H1 (cell line): Measurements from ENCODE around the gene HLA-DQA2. TPM values are rescaled to one million over a fixed set of nuclear protein-coding genes. Genes with fewer than 3 reads are reported as not detected.

Experiments used
- polyA plus RNA-seq, 7 experiments: library from polyadenylated mRNA; depleted of rRNA in 3 of 7; stranded (reverse) in 5 of 7; unstranded in 2 of 7; fragments of >200 nt in 5 of 7; fragments of 200-250 nt in 2 of 7; gene quantifications; 1 replicate in 5 of 7; 2 replicates in 1 of 7; 4 replicates in 1 of 7; pipeline versions ENCODE4 v1.2.1 to v1.2.3, GENCODE V29; 2011 to 2013; ENCODE audit warnings: missing spikeins in 2 of 7, mixed read lengths in 2 of 7
- total RNA-seq: library from RNA; stranded (reverse); fragmentation: NEBNext Ultra II Directional; extraction: Animal tissue kit (Norgen Biotek cat#: 25700); gene quantifications from 2 replicates; pipeline ENCODE4 v1.2.1, GENCODE V29; 2021
- TF ChIP-seq, protein P1 (sequence below): fragments of 300-600 bp; sonication (generic); IDR thresholded peaks from 2 replicates; pipeline ENCODE4 v1.7.1; 2012; ENCODE audit warnings: low read length, moderate library complexity, mild to moderate bottlenecking, inconsistent platforms; ENCODE audit not compliant: insufficient replicate concordance

Gene HLA-DQA2
- total and polyA plus RNA-seq, 2 of the 8 experiments (the other 6 are each of a cell fraction or from before 2014, with no cell fraction given), result not detected

- TF ChIP-seq, protein P1, sequence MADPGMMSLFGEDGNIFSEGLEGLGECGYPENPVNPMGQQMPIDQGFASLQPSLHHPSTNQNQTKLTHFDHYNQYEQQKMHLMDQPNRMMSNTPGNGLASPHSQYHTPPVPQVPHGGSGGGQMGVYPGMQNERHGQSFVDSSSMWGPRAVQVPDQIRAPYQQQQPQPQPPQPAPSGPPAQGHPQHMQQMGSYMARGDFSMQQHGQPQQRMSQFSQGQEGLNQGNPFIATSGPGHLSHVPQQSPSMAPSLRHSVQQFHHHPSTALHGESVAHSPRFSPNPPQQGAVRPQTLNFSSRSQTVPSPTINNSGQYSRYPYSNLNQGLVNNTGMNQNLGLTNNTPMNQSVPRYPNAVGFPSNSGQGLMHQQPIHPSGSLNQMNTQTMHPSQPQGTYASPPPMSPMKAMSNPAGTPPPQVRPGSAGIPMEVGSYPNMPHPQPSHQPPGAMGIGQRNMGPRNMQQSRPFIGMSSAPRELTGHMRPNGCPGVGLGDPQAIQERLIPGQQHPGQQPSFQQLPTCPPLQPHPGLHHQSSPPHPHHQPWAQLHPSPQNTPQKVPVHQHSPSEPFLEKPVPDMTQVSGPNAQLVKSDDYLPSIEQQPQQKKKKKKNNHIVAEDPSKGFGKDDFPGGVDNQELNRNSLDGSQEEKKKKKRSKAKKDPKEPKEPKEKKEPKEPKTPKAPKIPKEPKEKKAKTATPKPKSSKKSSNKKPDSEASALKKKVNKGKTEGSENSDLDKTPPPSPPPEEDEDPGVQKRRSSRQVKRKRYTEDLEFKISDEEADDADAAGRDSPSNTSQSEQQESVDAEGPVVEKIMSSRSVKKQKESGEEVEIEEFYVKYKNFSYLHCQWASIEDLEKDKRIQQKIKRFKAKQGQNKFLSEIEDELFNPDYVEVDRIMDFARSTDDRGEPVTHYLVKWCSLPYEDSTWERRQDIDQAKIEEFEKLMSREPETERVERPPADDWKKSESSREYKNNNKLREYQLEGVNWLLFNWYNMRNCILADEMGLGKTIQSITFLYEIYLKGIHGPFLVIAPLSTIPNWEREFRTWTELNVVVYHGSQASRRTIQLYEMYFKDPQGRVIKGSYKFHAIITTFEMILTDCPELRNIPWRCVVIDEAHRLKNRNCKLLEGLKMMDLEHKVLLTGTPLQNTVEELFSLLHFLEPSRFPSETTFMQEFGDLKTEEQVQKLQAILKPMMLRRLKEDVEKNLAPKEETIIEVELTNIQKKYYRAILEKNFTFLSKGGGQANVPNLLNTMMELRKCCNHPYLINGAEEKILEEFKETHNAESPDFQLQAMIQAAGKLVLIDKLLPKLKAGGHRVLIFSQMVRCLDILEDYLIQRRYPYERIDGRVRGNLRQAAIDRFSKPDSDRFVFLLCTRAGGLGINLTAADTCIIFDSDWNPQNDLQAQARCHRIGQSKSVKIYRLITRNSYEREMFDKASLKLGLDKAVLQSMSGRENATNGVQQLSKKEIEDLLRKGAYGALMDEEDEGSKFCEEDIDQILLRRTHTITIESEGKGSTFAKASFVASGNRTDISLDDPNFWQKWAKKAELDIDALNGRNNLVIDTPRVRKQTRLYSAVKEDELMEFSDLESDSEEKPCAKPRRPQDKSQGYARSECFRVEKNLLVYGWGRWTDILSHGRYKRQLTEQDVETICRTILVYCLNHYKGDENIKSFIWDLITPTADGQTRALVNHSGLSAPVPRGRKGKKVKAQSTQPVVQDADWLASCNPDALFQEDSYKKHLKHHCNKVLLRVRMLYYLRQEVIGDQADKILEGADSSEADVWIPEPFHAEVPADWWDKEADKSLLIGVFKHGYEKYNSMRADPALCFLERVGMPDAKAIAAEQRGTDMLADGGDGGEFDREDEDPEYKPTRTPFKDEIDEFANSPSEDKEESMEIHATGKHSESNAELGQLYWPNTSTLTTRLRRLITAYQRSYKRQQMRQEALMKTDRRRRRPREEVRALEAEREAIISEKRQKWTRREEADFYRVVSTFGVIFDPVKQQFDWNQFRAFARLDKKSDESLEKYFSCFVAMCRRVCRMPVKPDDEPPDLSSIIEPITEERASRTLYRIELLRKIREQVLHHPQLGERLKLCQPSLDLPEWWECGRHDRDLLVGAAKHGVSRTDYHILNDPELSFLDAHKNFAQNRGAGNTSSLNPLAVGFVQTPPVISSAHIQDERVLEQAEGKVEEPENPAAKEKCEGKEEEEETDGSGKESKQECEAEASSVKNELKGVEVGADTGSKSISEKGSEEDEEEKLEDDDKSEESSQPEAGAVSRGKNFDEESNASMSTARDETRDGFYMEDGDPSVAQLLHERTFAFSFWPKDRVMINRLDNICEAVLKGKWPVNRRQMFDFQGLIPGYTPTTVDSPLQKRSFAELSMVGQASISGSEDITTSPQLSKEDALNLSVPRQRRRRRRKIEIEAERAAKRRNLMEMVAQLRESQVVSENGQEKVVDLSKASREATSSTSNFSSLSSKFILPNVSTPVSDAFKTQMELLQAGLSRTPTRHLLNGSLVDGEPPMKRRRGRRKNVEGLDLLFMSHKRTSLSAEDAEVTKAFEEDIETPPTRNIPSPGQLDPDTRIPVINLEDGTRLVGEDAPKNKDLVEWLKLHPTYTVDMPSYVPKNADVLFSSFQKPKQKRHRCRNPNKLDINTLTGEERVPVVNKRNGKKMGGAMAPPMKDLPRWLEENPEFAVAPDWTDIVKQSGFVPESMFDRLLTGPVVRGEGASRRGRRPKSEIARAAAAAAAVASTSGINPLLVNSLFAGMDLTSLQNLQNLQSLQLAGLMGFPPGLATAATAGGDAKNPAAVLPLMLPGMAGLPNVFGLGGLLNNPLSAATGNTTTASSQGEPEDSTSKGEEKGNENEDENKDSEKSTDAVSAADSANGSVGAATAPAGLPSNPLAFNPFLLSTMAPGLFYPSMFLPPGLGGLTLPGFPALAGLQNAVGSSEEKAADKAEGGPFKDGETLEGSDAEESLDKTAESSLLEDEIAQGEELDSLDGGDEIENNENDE, result no peak
Measured at GRCh38 chr6:32738126-32738525, 3.1 kb upstream of the HLA-DQA2 start (continued).
